Keratinocyte (primary cell): ENCODE results near the gene TAP2. TPM values are rescaled to one million over a fixed set of nuclear protein-coding genes. Genes with fewer than 3 reads are reported as not detected.

Experiments used
- DNase-seq: peaks from one replicate; pipeline ENCODE4 v3.0.0-alpha.2; 2011; ENCODE audit warnings: low read depth, missing footprints, low spot score
- FAIRE-seq: peaks from 2 replicates; lab custom pipeline; 2011; peaks lifted over from hg19 to GRCh38; lab: Jason Lieb, UNC
- H2AFZ ChIP-seq: 2 replicates; pipeline ENCODE4 v1.6.0; 2012; ENCODE audit warnings: low read length, control low read depth, inconsistent platforms; ENCODE audit not compliant: control insufficient read depth
- H3K27ac ChIP-seq: 2 replicates; pipeline ENCODE4 v1.5.1; 2011; ENCODE audit warnings: low read length; ENCODE audit not compliant: control insufficient read depth, insufficient read depth
- H3K27me3 ChIP-seq: 3 replicates; pipeline ENCODE4 v1.6.0; 2011; ENCODE audit warnings: low read length; ENCODE audit not compliant: control insufficient read depth, insufficient read depth; ENCODE audit errors: extremely low read depth
- H3K36me3 ChIP-seq, 2 experiments: 2 replicates in 1 of 2; 3 replicates in 1 of 2; pipeline ENCODE4 v1.5.1; 2011; ENCODE audit warnings: low read length in 2 of 2, mild to moderate bottlenecking in 1 of 2; ENCODE audit not compliant: control insufficient read depth in 2 of 2, insufficient read depth in 2 of 2; ENCODE audit errors: extremely low read depth in 1 of 2
- H3K4me1 ChIP-seq: 3 replicates; pipeline ENCODE4 v1.5.1; 2011; ENCODE audit warnings: low read length; ENCODE audit not compliant: control insufficient read depth, insufficient read depth; ENCODE audit errors: extremely low read depth
- H3K4me2 ChIP-seq: 3 replicates; pipeline ENCODE4 v1.6.0; 2011; ENCODE audit warnings: low read depth, low read length; ENCODE audit not compliant: control insufficient read depth, insufficient read depth; ENCODE audit errors: extremely low read depth
- H3K4me3 ChIP-seq, 3 experiments: fragments of 200-600 bp in 1 of 3; sonication (generic) in 1 of 3; 2 replicates in 2 of 3; 3 replicates in 1 of 3; pipeline ENCODE4 v1.5.1; 2011 to 2016; ENCODE audit warnings: low read length in 3 of 3, mild to moderate bottlenecking in 3 of 3, control low read depth in 2 of 3, inconsistent platforms in 1 of 3, low read depth in 1 of 3, mixed read lengths in 1 of 3, mixed run types in 1 of 3, moderate library complexity in 1 of 3; ENCODE audit not compliant: control insufficient read depth in 2 of 3, insufficient read depth in 2 of 3; ENCODE audit errors: extremely low read depth in 1 of 3
- H3K79me2 ChIP-seq: 2 replicates; pipeline ENCODE4 v1.6.0; 2012; ENCODE audit warnings: low read length; ENCODE audit not compliant: control insufficient read depth, insufficient read depth
- H3K9ac ChIP-seq: 3 replicates; pipeline ENCODE4 v1.6.0; 2011; ENCODE audit warnings: low read length; ENCODE audit not compliant: control insufficient read depth, insufficient read depth; ENCODE audit errors: extremely low read depth
- H3K9me1 ChIP-seq: 3 replicates; pipeline ENCODE4 v1.6.0; 2011; ENCODE audit warnings: low read length; ENCODE audit not compliant: control insufficient read depth, insufficient read depth; ENCODE audit errors: extremely low read depth
- H3K9me3 ChIP-seq: 2 replicates; pipeline ENCODE4 v1.5.1; 2012; ENCODE audit warnings: low read depth, low read length; ENCODE audit not compliant: control insufficient read depth
- H4K20me1 ChIP-seq: 3 replicates; pipeline ENCODE4 v1.6.0; 2011; ENCODE audit warnings: low read length; ENCODE audit not compliant: control insufficient read depth, insufficient read depth; ENCODE audit errors: extremely low read depth
- EZH2 ChIP-seq: IDR thresholded peaks from one replicate; pipeline ENCODE4 v1.6.1; 2012; ENCODE audit warnings: inconsistent platforms, mild to moderate bottlenecking, low read length, moderate library complexity
- dilution Hi-C: fragments of 300-500 bp; cut with MboI; formaldehyde crosslinking; loops from one replicate; pipeline ENCODE4 v1.7.0; 2020; ENCODE audit warnings: low sequenced_read_pairs; ENCODE audit not compliant: extremely low pct_ligation_motif_present
- polyA plus RNA-seq, 5 experiments: library from polyadenylated mRNA; depleted of rRNA in 3 of 5; stranded (reverse) in 3 of 5; stranded (forward) in 1 of 5; unstranded in 1 of 5; fragments of >200 nt; gene quantifications; 1 replicate in 1 of 5; 2 replicates in 3 of 5; 3 replicates in 1 of 5; pipeline versions ENCODE4 v1.2.1 to v1.2.3, GENCODE V29; 2011 to 2012; ENCODE audit warnings: missing spikeins in 2 of 5, low read depth in 1 of 5, low replicate concordance in 1 of 5
- TF ChIP-seq, protein P1 (sequence below), 3 experiments: IDR thresholded peaks in 1 of 3; conservative IDR thresholded peaks in 1 of 3; optimal IDR thresholded peaks in 1 of 3; 2 replicates in 2 of 3; 3 replicates in 1 of 3; pipeline versions ENCODE3 to v1.5.1; 2011; ENCODE audit warnings: low read length in 3 of 3, mild to moderate bottlenecking in 3 of 3, moderate library complexity in 2 of 3, control low read depth in 1 of 3, inconsistent platforms in 1 of 3; ENCODE audit not compliant: insufficient read depth in 2 of 3; ENCODE audit errors: extremely low read depth in 1 of 3

The TAP2 gene
- polyA plus RNA-seq, 1 donor (not counting 4 experiments of a cell fraction or from before 2014, with no cell fraction given): 50.7 TPM

DNA sequence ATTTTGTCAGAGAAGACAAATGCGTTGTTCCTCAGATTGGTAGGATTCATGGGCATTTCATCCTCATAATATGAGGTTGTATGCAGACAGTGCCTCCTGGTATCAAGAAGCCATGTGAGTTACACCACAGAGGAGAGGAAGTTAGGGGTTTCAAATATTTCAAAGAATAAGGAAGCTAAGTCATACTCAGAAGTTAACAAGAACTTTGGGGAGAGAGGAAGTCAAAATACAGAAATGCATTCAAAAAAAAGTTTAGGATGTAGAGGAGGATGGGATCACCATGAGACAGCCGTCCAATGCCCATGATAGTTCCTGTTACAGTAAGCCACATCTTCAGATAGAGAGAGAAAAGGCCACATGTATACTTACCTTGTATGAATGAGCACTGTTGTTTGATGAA is 44.0 kb downstream of the TAP2 start:
- Histone ChIP-seq H3K9ac (no peak overlapping the region), H4K20me1 (no peaks in the 10 kb centered on the region), H3K27me3 (peaks cover 9% of the 10 kb centered on the region), H3K79me2 (no peaks in the 10 kb centered on the region), H3K4me2 (no peak overlapping the region), H3K27ac (no peak overlapping the region), H2AFZ (no peak overlapping the region), H3K36me3 (no peaks in the 10 kb centered on the region), H3K9me1 (no peaks in the 10 kb centered on the region), H3K4me3 (no peak overlapping the region), H3K4me1 (peaks cover 16% of the 10 kb centered on the region), H3K9me3 (no peaks in the 10 kb centered on the region)
- DNase-seq (no peak), FAIRE-seq (no peak)
- TF ChIP-seq, protein P1, sequence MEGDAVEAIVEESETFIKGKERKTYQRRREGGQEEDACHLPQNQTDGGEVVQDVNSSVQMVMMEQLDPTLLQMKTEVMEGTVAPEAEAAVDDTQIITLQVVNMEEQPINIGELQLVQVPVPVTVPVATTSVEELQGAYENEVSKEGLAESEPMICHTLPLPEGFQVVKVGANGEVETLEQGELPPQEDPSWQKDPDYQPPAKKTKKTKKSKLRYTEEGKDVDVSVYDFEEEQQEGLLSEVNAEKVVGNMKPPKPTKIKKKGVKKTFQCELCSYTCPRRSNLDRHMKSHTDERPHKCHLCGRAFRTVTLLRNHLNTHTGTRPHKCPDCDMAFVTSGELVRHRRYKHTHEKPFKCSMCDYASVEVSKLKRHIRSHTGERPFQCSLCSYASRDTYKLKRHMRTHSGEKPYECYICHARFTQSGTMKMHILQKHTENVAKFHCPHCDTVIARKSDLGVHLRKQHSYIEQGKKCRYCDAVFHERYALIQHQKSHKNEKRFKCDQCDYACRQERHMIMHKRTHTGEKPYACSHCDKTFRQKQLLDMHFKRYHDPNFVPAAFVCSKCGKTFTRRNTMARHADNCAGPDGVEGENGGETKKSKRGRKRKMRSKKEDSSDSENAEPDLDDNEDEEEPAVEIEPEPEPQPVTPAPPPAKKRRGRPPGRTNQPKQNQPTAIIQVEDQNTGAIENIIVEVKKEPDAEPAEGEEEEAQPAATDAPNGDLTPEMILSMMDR (optimal IDR thresholded peaks at IDR 0.05 in 1 of 3, IDR thresholded peaks at IDR 0.05 in 1 of 3, conservative IDR thresholded peaks at IDR 0.05 in 1 of 3; ENCODE audit: extremely low read depth in 1 of 3, insufficient read depth in 2 of 3, low read length in 3 of 3): no peak
- TF ChIP-seq EZH2: no peak
- dilution Hi-C loops: no loop called here

DNA sequence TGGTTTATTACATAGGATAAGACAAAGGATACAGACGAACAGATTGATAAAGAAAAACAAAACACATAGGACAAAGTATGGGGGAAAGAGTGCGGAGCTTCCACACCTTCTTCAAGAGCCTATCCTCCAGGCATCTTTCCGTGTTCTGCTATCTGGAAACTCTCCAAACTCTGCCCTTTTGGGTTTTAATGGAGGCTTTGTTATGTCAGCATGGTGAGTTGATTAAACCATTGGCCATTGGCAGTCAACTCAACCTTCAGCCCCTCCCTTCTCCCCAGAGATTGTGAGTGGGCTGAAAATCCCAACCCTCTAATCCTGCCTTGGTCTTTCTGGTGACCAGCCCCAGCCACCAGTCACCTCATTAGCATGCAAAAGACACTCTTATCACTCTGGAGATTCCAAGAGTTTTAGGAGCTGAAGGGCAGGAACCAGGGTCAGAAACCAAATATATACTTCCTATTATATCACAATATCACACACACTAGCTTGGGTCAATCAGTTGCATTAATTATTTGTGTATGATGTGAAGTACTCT is 45.6 kb downstream of the TAP2 start:
- H3K4me2 ChIP-seq: no peak overlapping the region
- no peaks in the 10 kb centered on the region for H3K79me2 ChIP-seq
- TF ChIP-seq, protein P1 (optimal IDR thresholded peaks at IDR 0.05 in 1 of 3, IDR thresholded peaks at IDR 0.05 in 1 of 3, conservative IDR thresholded peaks at IDR 0.05 in 1 of 3; ENCODE audit: extremely low read depth in 1 of 3, insufficient read depth in 2 of 3, low read length in 3 of 3): no peak
- no peak for TF ChIP-seq EZH2
- H3K4me1 ChIP-seq: peaks cover 16% of the 10 kb centered on the region
- H2AFZ ChIP-seq: no peak overlapping the region
- H4K20me1 ChIP-seq: no peaks in the 10 kb centered on the region
- no peak overlapping the region for H3K27ac ChIP-seq
- H3K4me3 ChIP-seq: no peak overlapping the region
- H3K9me1 ChIP-seq: no peaks in the 10 kb centered on the region
- DNase-seq (no peak), FAIRE-seq (no peak)
- H3K9ac ChIP-seq: no peak overlapping the region
- H3K9me3 ChIP-seq: no peaks in the 10 kb centered on the region
- no peaks in the 10 kb centered on the region for H3K36me3 ChIP-seq
- dilution Hi-C loops: no loop called here
- H3K27me3 ChIP-seq: peaks cover 9% of the 10 kb centered on the region
